H4 (cell line): ENCODE data around the gene ATL1. TPM values are rescaled to one million over a fixed set of nuclear protein-coding genes. Genes with fewer than 3 reads are reported as not detected.

ENCODE experiments used
- DNase-seq: peaks from one replicate; pipeline ENCODE4 v3.0.0-alpha.2; 2015; ENCODE audit warnings: low spot score
- total RNA-seq: library from RNA; depleted of rRNA; stranded (reverse); fragments of >200 nt; shearing (Covaris generic); gene quantifications from 2 replicates; pipeline ENCODE4 v1.2.3, GENCODE V29; 2014; rRNA removed

ATL1 gene
- 9.3 and 9.4 TPM in 2 replicates for total RNA-seq

- DNase-seq = peak; percentile 45
Measured at GRCh38 chr14:50559990-50560930, at the start of gene ATL1. Gene ATL1, plus strand, starts transcription at chr14:50560145. Its CDS starts 121 bp downstream, at chr14:50560266.

GRCh38 chr14:50510157-50510556 is 49.8 kb upstream of the ATL1 start:
- DNase-seq = no peak

DNA sequence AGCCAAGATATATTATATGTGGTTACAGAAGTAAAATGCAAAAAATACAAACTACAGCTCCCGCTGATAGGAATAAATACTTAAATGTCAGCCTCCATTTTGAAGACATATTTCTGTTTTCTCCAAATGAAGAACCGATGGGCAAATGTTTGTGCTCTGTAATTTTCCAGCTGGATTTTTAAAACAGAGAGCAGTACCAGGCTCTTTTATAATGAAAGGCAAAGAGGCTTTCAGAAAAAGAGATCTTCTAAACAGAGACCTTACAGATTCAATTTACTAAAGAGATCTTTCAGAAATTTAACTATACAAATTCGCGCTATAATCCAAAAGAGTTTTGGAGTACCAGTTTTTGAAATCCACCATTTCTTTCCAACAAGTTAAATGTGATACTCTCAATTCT is 47.5 kb upstream of the ATL1 start:
- DNase-seq = no peak

DNA sequence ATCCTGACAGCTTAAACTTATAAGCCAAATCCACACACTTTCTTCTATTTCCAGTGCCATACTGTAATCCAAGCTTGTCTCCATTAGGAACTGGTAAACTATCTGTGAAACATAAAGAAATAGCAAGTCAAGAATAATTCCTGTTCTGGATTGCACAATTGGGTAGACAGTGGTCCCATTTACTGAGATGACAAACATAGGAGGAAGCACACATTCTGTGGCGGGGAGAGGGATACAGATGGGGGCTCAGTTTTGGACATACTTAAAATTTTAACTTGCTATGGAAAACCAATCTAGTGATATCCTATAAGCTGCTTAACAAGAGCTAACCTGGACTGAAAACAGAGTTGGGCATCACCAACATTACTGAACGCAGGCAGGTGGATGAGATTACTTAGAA is 43.9 kb upstream of the ATL1 start:
- DNase-seq = no peak

- no peak for DNase-seq
Measured at GRCh38 chr14:50520947-50521815, 38.8 kb upstream of the ATL1 start.

- peak; percentile 16 for DNase-seq
Measured at GRCh38 chr14:50521912-50522341, 38.0 kb upstream of the ATL1 start.

- DNase-seq = no peak
Measured at GRCh38 chr14:50523271-50524041, 36.5 kb upstream of the ATL1 start.

DNA sequence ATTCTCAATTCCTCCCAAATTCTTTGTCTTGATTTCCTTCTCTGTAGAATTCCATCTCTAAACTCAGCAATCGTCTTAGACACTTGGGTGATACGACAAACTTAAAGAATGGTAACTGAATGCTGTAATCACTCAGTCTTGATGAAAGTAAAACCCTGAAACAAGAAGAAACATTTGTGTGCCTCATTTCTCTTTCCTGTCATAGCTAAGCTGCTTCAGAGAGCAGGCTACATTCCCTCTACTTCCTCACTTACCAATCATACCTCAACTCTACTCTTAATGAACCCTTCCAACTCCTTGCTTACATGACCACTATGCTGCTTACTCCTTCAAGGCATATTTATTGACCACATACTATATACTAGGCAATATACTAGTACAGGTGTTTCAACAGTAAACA is 35.9 kb upstream of the ATL1 start:
- no peak for DNase-seq

GRCh38 chr14:50524731-50525515 is 35.0 kb upstream of the ATL1 start:
- no peak for DNase-seq

- no peak for DNase-seq
Measured at GRCh38 chr14:50528000-50528399, 31.9 kb upstream of the ATL1 start.

GRCh38 chr14:50529288-50530179 is 30.4 kb upstream of the ATL1 start:
- no peak for DNase-seq

DNA sequence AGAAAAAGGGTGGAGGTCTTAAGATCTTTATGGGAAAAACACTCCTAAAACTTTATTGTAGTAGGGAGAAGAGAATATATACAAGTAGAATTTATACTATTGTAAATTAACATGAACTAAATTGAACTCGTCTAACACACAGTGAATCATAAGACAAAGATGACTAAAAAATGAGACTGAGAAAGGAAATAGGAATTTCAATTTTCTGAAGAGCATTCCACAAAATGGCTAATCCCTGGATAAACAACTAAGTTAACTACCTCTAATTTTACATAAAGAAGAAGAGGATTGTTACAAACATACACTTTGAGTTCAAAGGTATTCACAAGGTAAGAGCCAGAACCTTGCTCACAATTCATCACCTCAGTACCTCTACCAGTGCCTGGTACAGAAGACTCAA is 29.6 kb upstream of the ATL1 start:
- no peak for DNase-seq

DNA sequence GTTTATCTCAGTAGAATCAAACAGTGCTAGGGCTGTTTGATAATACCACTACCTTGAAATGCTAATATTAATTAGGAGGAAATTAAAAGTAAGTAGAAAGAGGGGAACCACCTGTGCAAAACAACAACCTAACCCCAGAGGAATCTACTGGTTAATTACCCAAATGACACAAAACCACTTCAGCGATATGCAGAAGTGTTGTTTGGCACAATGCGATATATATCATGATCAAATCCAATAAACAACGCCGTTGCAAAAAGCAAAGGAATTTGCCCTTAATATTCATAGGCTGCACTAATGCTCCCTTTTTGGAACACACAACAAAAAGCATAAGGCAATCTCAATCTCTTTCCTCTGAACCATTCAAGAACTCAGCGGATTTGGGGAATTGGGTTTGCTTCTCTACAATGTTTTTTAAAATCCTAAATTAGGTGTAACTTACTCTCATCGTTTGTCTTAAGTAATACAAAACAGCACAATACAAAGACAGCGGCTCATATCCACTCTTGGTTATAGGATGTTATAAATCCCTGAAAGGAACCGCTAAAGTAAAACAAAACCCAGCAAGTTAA is 29.1 kb upstream of the ATL1 start:
- DNase-seq = no peak

GRCh38 chr14:50531595-50532501 is 28.1 kb upstream of the ATL1 start:
- peak; percentile 11 for DNase-seq

GRCh38 chr14:50532502-50533240 is 27.3 kb upstream of the ATL1 start, which contains the start of gene MAP4K5:
Gene MAP4K5, minus strand, starts transcription at chr14:50532569. Its CDS starts 520 bp downstream, at chr14:50532049.
- peak; percentile 85 for DNase-seq

GRCh38 chr14:50533241-50533705 is 26.7 kb upstream of the ATL1 start:
- no peak for DNase-seq

DNA sequence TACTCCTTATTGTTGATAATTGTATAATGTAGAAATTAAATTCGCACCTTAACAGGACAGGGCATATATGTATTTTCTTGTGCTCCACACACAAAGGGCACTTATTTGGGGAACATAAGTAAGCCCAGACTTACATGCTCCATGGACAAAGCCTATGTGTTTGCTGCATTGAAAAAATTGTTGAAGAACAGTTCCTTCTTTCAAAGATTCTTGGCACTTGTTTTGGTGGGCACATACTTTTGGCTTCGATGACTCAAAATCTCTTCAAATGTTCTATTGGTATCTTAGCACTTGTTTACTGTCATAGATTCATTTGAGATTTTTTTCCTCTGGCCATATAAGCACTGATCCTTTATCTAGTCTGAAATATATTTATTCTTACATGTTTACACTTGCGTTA is 26.1 kb upstream of the ATL1 start:
- DNase-seq = no peak
